ENCODE data around the gene LETM1. TPM values are rescaled to one million over a fixed set of nuclear protein-coding genes. Genes with fewer than 3 reads are reported as not detected.

Gene LETM1
- total RNA-seq, 2 donors from 2014 or later: 32.1 to 34.5 TPM

DNA sequence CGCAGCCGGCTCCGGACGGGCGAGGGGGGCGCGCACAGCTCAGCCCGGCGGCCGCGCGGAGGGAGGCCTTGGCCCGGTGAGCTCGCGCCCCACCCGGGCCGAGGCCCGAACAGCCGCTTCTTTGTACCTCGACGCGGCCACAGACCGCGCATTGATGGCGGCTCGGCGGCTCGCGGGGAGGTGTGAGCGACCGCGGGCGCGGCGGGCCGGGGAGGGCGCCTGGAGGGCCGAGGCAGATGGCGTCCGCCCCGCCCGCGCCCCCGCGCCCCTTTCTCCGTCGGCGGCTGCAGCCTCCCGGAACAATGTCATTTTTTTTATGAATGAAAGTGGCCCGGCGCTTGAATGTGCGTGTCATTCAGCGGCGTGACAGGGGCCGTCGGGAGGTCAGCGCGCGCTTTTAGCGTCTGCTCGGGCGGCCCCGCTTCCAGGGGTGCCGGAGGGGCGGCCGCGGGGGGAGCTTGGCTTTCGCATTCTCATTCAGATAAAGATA, 61.1 kb downstream of the LETM1 start:
- no peak overlapping the region for H3K27ac ChIP-seq
- H3K9me3 ChIP-seq: no peaks in the 10 kb centered on the region
- H3K4me3 ChIP-seq: peak overlapping the region in 1 of 2 donors; percentile 55
- H3K36me3 ChIP-seq: no peaks in the 10 kb centered on the region
- peaks cover 0 to 23% of the 10 kb centered on the region in 2 donors for H3K4me1 ChIP-seq
- TF ChIP-seq CTCF (IDR thresholded peaks at IDR 0.05): no peak
- peaks cover 0 to 24% of the 10 kb centered on the region in 2 donors for H3K27me3 ChIP-seq
- DNase-seq (ENCODE audit: low spot score): no peak

DNA sequence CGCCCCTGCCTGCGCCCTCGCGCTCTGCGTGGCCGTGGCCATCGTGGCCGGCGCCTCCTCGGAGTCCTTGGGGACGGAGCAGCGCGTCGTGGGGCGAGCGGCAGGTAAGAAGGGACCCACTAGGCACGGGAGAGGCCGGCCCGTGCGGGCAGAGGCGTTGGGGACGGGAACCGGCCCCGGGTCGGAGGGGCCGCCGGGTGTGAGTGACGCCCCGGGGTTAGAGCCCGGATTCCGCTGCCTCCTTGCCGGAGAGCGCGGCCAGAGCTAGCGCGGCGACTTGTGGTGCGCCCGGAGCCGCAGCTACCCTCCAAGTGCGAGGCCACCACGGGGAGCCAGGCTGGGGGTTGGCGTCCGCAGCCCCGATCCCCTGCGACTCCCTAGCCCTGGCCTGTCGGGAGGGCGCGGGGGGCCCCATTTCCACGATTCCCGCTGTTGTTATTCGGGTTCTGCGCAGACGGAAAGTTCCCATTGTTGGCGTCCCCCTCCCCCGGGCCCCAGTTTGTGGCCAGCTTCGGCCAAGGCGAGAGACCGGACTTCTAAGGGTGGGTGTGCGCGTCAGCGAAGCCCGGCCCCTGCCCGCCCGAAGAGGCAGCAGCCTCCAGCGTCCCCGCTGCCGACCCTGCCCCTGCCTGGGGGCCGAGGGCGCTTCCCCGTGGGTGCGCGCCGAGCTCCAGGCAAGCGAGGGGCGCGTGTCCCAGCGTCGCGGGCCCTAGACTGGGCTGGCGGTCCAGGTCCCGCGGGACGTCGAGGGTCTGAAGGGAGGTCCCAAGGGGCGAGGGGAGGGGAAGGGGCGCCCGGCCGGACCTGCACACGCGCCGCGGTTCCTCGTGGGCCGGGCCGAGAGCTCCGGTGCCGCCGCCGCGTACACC, 61.8 kb downstream of the LETM1 start:
- no peak for TF ChIP-seq CTCF (IDR thresholded peaks at IDR 0.05)
- Histone ChIP-seq H3K27ac (no peak overlapping the region), H3K27me3 (peaks cover 0 to 24% of the 10 kb centered on the region in 2 donors), H3K36me3 (no peaks in the 10 kb centered on the region), H3K4me1 (peaks cover 0 to 23% of the 10 kb centered on the region in 2 donors), H3K4me3 (peak overlapping the region; percentile 45 to 55), H3K9me3 (no peaks in the 10 kb centered on the region)
- no peak for DNase-seq (ENCODE audit: low spot score)

- Histone ChIP-seq H3K9me3 (no peaks in the 10 kb centered on the region), H3K4me1 (peaks cover 0 to 23% of the 10 kb centered on the region in 2 donors), H3K4me3 (peak overlapping the region; percentile 45 to 55), H3K36me3 (no peaks in the 10 kb centered on the region), H3K27ac (no peak overlapping the region), H3K27me3 (peaks cover 0 to 24% of the 10 kb centered on the region in 2 donors)
- DNase-seq (ENCODE audit: low spot score): no peak
- no peak for TF ChIP-seq CTCF (IDR thresholded peaks at IDR 0.05)
Measured at GRCh38 chr4:1793496-1793840, 62.5 kb downstream of the LETM1 start.

DNA sequence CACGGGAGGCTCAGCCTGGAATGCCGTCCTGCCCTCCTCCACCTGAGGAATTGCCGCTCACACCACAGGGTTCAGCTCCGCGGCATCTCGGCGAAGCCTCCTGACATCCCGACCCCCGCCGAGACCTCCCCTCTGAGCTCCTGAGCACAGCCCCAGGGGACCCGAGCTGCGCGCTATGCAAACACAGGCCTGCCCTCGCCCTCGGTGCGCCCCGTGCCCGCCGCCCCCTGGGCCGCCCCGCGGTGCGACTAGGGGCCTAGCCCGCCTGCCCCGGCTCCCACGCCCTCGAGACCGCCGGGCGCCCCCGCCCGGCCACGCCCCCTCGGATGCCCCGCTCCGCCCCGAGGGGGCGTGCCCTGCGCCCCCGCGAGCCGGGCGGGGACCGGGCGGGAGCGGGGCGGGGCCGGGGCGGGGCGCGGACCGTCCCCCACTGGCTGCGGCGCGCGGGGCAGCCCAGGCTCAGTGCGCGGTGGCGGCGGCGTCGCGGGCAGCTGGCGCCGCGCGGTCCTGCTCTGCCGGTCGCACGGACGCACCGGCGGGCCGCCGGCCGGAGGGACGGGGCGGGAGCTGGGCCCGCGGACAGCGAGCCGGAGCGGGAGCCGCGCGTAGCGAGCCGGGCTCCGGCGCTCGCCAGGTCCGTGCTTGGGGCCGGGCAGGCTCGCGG, 63.0 kb downstream of the LETM1 start, which contains the start of gene FGFR3:
FGFR3 (plus strand) TSS at position 462 of the 664 bp plus-strand sequence. CDS start 642 bp downstream, outside the sequence.
- Histone ChIP-seq H3K4me3 (peak within 1 kb of the TSS; percentile 45 to 55), H3K4me1 (peaks cover 0 to 23% of the 10 kb centered on the region in 2 donors), H3K9me3 (no peaks in the 10 kb centered on the region), H3K36me3 (no peaks in the 10 kb centered on the region), H3K27me3 (peaks cover 0 to 24% of the 10 kb centered on the region in 2 donors), H3K27ac (no peak within 1 kb of the TSS)
- TF ChIP-seq CTCF (IDR thresholded peaks at IDR 0.05): no peak
- DNase-seq (ENCODE audit: low spot score): no peak

- Histone ChIP-seq H3K36me3 (no peaks in the 10 kb centered on the region), H3K4me3 (peak overlapping the region in 1 of 2 donors; percentile 37), H3K4me1 (peaks cover 0 to 23% of the 10 kb centered on the region in 2 donors), H3K27me3 (peaks cover 0 to 24% of the 10 kb centered on the region in 2 donors), H3K9me3 (no peaks in the 10 kb centered on the region), H3K27ac (no peak overlapping the region)
- TF ChIP-seq CTCF (IDR thresholded peaks at IDR 0.05): no peak
- no peak for DNase-seq (ENCODE audit: low spot score)
Measured at GRCh38 chr4:1792158-1792831, 63.7 kb downstream of the LETM1 start.

Measured in right atrium auricular region (tissue), 2 donors.